Epithelial cell of alveolus of lung (primary cell): Measurements from ENCODE around the gene EIPR1. TPM values are rescaled to one million over a fixed set of nuclear protein-coding genes. Genes with fewer than 3 reads are reported as not detected.

Source experiments
- total RNA-seq: library from RNA; depleted of rRNA; stranded (reverse); fragments of >200 nt; gene quantifications from 2 replicates; pipeline ENCODE4 v1.2.1, GENCODE V29; 2015

Gene EIPR1
- total RNA-seq: 16.5 and 37.5 TPM in 2 replicates

GRCh38 chr2:3377612-3378432 lies at the start of gene EIPR1:
EIPR1 (minus strand) TSS chr2:3377818; CDS start chr2:3377689, 129 bp downstream.

GRCh38 chr2:3379647-3380534 lies 2.3 kb upstream of the EIPR1 start, which contains the start of gene TRAPPC12:
TRAPPC12 (plus strand) TSS chr2:3379694; CDS start chr2:3387624, 7,930 bp downstream.

Other genes with a start within 250 kb of the EIPR1 start
- gene TRAPPC12, start 1.9 kb upstream of the EIPR1 start, total RNA-seq: 53.9 and 75.2 TPM in 2 replicates
- gene ADI1, start 141.7 kb upstream of the EIPR1 start, total RNA-seq: 44.1 and 51.8 TPM in 2 replicates
- gene RNASEH1, start 180.5 kb upstream of the EIPR1 start, total RNA-seq: 26.1 and 26.6 TPM in 2 replicates
- gene RPS7, start 197.4 kb upstream of the EIPR1 start, total RNA-seq: 2,656 and 5,317 TPM in 2 replicates
- gene COLEC11, start 217.3 kb upstream of the EIPR1 start, total RNA-seq: 2.9 and 3.5 TPM in 2 replicates